ENCODE results near the gene LPIN1. TPM values are rescaled to one million over a fixed set of nuclear protein-coding genes. Genes with fewer than 3 reads are reported as not detected.
A peak's percentile ranks its signal among the peaks of the same experiment; 100 is the strongest.

Gene LPIN1
- total RNA-seq, 1 experiment from 2014 or later, result 43.1 TPM

- no peak overlapping the region for H2AFZ ChIP-seq
- peaks cover 74% of the 10 kb centered on the region for H3K4me1 ChIP-seq (replicated peaks; ENCODE audit: insufficient read depth)
- peaks cover 17% of the 10 kb centered on the region for H3K79me2 ChIP-seq (ENCODE audit: low read depth)
- no peaks in the 10 kb centered on the region for H3K36me3 ChIP-seq (ENCODE audit: low read depth)
- peaks cover 34% of the 10 kb centered on the region for H3F3A ChIP-seq (ENCODE audit: insufficient read depth, low read depth)
- no peaks in the 10 kb centered on the region for H3K9me2 ChIP-seq (ENCODE audit: insufficient read depth)
- H4K20me1 ChIP-seq (ENCODE audit: insufficient read depth), result peaks cover 9% of the 10 kb centered on the region; the same call in 1 of the 2 replicates
- ChIA-PET CTCF (interaction anchor here (1.3 to 1.8 kb wide), 3 partner anchors 10 to 50 kb away, joined by 7 to 11 read pairs (median 10); no protein-coding TSS in a partner anchor), POLR2A (ENCODE audit: unreplicated experiment) (interaction anchor here (0.6 kb wide), 1 partner anchor 398 kb away, joined by 3 read pairs; no protein-coding TSS in a partner anchor)
- DNase-seq, result no peak
- TF ChIP-seq EZH2 (IDR thresholded peaks at IDR 0.05; ENCODE audit: low read depth) (no peak), CTCF (conservative IDR thresholded peaks at IDR 0.05) (no peak)
- peak overlapping the region; percentile 31 for H3K27ac ChIP-seq
- intact Hi-C loops (cut with micrococcal nuclease; ENCODE audit: unreplicated experiment), result no loop called here
- no peak overlapping the region for H3K4me2 ChIP-seq
- BruUV-seq (replicated peaks), result TSS peak; percentile 53
- no peak overlapping the region for H3K4me3 ChIP-seq
- no peaks in the 10 kb centered on the region for H3K27me3 ChIP-seq (ENCODE audit: insufficient read depth, low read depth)
- no peaks in the 10 kb centered on the region for H3K9me3 ChIP-seq (ENCODE audit: insufficient read depth, low read depth)
Observed at GRCh38 chr2:11743366-11743765, 3.1 kb upstream of the LPIN1 start.

- Histone ChIP-seq H3K9me3 (ENCODE audit: insufficient read depth, low read depth) (no peaks in the 10 kb centered on the region), H3K4me1 (replicated peaks; ENCODE audit: insufficient read depth) (peaks cover 74% of the 10 kb centered on the region), H3K27ac (peak overlapping the region; percentile 79), H3K36me3 (ENCODE audit: low read depth) (no peaks in the 10 kb centered on the region), H3K27me3 (ENCODE audit: insufficient read depth, low read depth) (no peaks in the 10 kb centered on the region), H2AFZ (peak overlapping the region; percentile 71), H4K20me1 (ENCODE audit: insufficient read depth) (peaks cover 14% of the 10 kb centered on the region; the same call in 1 of the 2 replicates), H3K4me2 (peak overlapping the region; percentile 81), H3F3A (ENCODE audit: insufficient read depth, low read depth) (peaks cover 28% of the 10 kb centered on the region), H3K4me3 (peak overlapping the region; percentile 37; the same call in 1 of the 2 replicates), H3K79me2 (ENCODE audit: low read depth) (peaks cover 24% of the 10 kb centered on the region), H3K9me2 (ENCODE audit: insufficient read depth) (no peaks in the 10 kb centered on the region)
- no TSS peak for BruUV-seq (replicated peaks)
- ChIA-PET CTCF (interaction anchor here (1.3 to 1.8 kb wide), 4 partner anchors 10 to 56 kb away, joined by 5 to 11 read pairs (median 8); no protein-coding TSS in a partner anchor), POLR2A (ENCODE audit: unreplicated experiment) (interaction anchor here (0.5 to 0.7 kb wide), 3 partner anchors 10 to 399 kb away, joined by 3 to 7 read pairs (median 3); no protein-coding TSS in a partner anchor)
- intact Hi-C loops (cut with micrococcal nuclease; ENCODE audit: unreplicated experiment), result loop anchor here (1.0 kb wide), 2 partner anchors 9 to 47 kb away; no protein-coding TSS in a partner anchor
- peak; percentile 94 to 100 for DNase-seq
- no peak for TF ChIP-seq CTCF (conservative IDR thresholded peaks at IDR 0.05)
- TF ChIP-seq EZH2 (IDR thresholded peaks at IDR 0.05; ENCODE audit: low read depth), result no peak
Observed at GRCh38 chr2:11743846-11744553, 2.4 kb upstream of the LPIN1 start.

- Histone ChIP-seq H3K79me2 (ENCODE audit: low read depth) (peaks cover 32% of the 10 kb centered on the region), H4K20me1 (ENCODE audit: insufficient read depth) (peaks cover 20% of the 10 kb centered on the region), H3K9me3 (ENCODE audit: insufficient read depth, low read depth) (no peaks in the 10 kb centered on the region), H2AFZ (peak overlapping the region; percentile 71), H3F3A (ENCODE audit: insufficient read depth, low read depth) (peaks cover 20% of the 10 kb centered on the region), H3K4me1 (replicated peaks; ENCODE audit: insufficient read depth) (peaks cover 74% of the 10 kb centered on the region), H3K36me3 (ENCODE audit: low read depth) (no peaks in the 10 kb centered on the region), H3K27me3 (ENCODE audit: insufficient read depth, low read depth) (no peaks in the 10 kb centered on the region), H3K4me2 (peak overlapping the region; percentile 81), H3K27ac (peak overlapping the region; percentile 79), H3K9me2 (ENCODE audit: insufficient read depth) (no peaks in the 10 kb centered on the region), H3K4me3 (peak overlapping the region; percentile 37; the same call in 1 of the 2 replicates)
- peak; percentile 18 to 52 for DNase-seq
- POLR2A ChIA-PET (ENCODE audit: unreplicated experiment), result interaction anchor here (0.7 kb wide), 1 partner anchor 9 kb away, joined by 7 read pairs; no protein-coding TSS in a partner anchor
- TF ChIP-seq EZH2 (IDR thresholded peaks at IDR 0.05; ENCODE audit: low read depth) (no peak), CTCF (conservative IDR thresholded peaks at IDR 0.05) (peak; percentile 67)
- CTCF ChIA-PET, result interaction anchor here (0.7 to 1.8 kb wide), 5 partner anchors 9 to 170 kb away, joined by 3 to 11 read pairs (median 7); no protein-coding TSS in a partner anchor
- BruUV-seq (replicated peaks), result no TSS peak
- intact Hi-C loops (cut with micrococcal nuclease; ENCODE audit: unreplicated experiment), result loop anchor here (1.0 kb wide), 2 partner anchors 8 to 48 kb away; no protein-coding TSS in a partner anchor
Observed at GRCh38 chr2:11744631-11745394, 1.6 kb upstream of the LPIN1 start.

Measured in PC-9 (cell line).